Measurements from ENCODE around the gene PCDHB11.
A peak's percentile ranks its signal among the peaks of the same experiment; 100 is the strongest.
"Not testable (repeated sequence)": the region's sequence is repeated elsewhere in the genome, so short reads cannot be mapped to it uniquely, and the experiment has no call there.

PCDHB11 gene

DNA sequence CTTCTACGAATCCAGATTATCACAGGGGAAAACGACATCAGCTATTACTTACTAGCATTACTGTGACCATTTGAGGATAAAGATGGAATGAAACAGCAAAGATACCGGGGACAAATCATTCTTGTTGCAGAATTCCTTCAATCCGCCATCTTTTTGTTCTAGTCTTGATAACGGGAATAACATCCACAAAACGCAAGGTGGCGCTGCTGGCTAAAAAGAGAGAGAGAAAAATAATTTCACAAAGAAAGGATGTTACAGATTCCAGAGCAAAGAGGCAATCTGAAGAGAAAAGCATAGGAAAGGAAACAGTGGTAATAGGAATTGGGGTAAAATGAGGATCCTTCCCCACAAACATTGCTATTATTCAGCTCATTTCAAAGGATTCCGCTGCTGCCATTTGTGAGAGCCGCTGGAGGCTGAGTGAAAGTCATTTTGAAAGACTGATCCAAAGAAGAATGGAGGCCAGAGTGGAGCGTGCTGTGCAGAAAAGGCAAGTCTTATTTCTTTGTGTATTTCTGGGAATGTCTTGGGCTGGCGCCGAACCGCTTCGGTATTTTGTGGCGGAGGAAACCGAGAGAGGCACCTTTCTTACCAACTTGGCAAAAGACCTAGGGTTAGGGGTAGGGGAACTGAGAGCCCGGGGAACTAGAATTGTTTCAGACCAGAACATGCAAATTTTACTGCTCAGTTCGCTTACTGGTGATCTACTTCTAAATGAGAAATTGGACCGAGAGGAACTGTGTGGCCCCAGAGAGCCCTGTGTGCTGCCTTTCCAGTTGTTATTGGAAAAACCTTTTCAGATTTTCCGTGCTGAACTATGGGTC lies 26.8 kb upstream of the PCDHB11 start, which contains the start of gene PCDHB7:
TSS of gene PCDHB7 (plus strand) at position 264 of the 824 bp plus-strand sequence. CDS start at position 456, 192 bp downstream.
- H3K4me3 ChIP-seq (replicated peaks in 1 of 2; ENCODE audit: low read depth in 2 of 2, low read length in 2 of 2), result no peak within 1 kb of the TSS
- TF ChIP-seq, protein P1, sequence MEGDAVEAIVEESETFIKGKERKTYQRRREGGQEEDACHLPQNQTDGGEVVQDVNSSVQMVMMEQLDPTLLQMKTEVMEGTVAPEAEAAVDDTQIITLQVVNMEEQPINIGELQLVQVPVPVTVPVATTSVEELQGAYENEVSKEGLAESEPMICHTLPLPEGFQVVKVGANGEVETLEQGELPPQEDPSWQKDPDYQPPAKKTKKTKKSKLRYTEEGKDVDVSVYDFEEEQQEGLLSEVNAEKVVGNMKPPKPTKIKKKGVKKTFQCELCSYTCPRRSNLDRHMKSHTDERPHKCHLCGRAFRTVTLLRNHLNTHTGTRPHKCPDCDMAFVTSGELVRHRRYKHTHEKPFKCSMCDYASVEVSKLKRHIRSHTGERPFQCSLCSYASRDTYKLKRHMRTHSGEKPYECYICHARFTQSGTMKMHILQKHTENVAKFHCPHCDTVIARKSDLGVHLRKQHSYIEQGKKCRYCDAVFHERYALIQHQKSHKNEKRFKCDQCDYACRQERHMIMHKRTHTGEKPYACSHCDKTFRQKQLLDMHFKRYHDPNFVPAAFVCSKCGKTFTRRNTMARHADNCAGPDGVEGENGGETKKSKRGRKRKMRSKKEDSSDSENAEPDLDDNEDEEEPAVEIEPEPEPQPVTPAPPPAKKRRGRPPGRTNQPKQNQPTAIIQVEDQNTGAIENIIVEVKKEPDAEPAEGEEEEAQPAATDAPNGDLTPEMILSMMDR (IDR thresholded peaks at IDR 0.05; ENCODE audit: low read depth, low read length), result peak; percentile 32
- DNase-seq (ENCODE audit: low read depth in 2 of 2), result peak; percentile 16 to 45

DNA sequence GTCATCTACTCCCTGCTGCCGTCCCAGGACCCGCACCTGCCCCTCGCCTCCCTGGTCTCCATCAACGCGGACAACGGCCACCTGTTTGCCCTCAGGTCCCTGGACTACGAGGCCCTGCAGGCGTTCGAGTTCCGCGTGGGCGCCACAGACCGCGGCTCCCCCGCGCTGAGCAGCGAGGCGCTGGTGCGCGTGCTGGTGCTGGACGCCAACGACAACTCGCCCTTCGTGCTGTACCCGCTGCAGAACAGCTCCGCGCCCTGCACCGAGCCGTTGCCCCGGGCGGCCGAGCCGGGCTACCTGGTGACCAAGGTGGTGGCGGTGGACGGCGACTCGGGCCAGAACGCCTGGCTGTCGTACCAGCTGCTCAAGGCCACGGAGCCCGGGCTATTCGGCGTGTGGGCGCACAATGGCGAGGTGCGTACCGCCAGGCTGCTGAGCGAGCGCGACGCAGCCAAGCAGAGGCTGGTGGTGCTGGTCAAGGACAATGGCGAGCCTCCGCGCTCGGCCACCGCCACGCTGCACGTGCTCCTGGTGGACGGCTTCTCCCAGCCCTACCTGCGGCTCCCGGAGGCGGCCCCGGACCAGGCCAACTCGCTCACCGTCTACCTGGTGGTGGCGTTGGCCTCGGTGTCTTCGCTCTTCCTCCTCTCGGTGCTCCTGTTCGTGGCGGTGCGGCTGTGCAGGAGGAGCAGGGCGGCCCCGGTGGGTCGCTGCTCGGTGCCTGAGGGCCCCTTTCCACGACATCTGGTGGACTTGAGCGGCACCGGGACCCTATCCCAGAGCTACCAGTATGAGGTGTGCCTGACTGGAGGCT lies 24.9 kb upstream of the PCDHB11 start:
- not testable (repeated sequence) for DNase-seq (ENCODE audit: low read depth in 2 of 2); H3K4me3 ChIP-seq (replicated peaks in 1 of 2; ENCODE audit: low read depth in 2 of 2, low read length in 2 of 2)

DNA sequence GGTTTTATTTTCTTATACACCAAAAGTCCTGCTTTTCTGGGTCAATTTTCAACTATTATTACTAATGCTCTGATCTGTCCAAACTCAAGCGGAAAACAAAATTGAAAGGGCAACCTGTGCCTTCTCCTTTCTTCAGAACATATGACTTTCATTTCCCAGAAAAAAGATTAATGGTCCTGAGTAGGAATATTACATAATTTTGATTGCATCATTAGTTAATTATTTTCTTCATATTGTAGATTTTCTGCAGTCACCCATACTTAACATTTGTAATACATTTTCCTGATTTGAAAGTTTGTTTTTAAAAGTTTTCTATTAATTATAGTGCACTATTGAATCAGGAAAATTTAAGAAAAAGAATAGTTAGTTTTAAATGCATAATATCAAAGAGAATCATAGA lies 23.5 kb upstream of the PCDHB11 start:
- TF ChIP-seq, protein P1 (IDR thresholded peaks at IDR 0.05; ENCODE audit: low read depth, low read length), result no peak
- no peak for DNase-seq (ENCODE audit: low read depth in 2 of 2)
- no peak overlapping the region for H3K4me3 ChIP-seq (replicated peaks in 1 of 2; ENCODE audit: low read depth in 2 of 2, low read length in 2 of 2)

DNA sequence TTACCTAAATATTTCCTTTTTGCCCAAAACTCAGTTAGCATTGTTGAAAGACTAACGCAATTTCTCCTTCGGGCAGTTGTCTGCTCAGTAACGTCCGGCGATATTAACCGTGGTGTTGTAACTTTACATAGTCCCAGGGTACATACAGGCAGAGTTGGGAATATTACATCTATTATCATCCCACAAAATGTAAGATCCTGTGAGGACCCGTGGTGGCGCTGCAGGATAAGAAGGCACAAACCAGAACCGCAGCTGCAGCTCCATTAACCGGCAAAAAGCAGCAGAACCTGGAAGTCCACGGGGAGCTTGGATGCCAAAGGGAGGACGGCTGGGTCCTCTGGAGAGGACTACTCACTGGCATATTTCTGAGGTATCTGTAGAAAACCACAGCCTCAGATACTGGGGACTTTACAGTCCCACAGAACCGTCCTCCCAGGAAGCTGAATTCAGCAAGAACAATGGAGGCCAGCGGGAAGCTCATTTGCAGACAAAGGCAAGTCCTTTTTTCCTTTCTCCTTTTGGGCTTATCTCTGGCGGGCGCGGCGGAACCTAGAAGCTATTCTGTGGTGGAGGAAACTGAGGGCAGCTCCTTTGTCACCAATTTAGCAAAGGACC lies 21.7 kb upstream of the PCDHB11 start, which contains the start of gene PCDHB8:
TSS of gene PCDHB8 (plus strand) at position 214 of the 615 bp plus-strand sequence. CDS start at position 459, 245 bp downstream.
- not testable (repeated sequence) for DNase-seq (ENCODE audit: low read depth in 2 of 2); H3K4me3 ChIP-seq (replicated peaks in 1 of 2; ENCODE audit: low read depth in 2 of 2, low read length in 2 of 2)

DNA sequence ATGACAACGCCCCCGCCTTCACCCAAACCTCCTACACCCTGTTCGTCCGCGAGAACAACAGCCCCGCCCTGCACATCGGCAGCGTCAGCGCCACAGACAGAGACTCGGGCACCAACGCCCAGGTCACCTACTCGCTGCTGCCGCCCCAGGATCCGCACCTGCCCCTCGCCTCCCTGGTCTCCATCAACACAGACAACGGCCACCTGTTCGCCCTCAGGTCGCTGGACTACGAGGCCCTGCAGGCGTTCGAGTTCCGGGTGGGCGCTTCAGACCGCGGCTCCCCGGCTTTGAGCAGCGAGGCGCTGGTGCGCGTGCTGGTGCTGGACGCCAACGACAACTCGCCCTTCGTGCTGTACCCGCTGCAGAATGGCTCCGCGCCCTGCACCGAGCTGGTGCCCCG lies 20.1 kb upstream of the PCDHB11 start:
- DNase-seq (ENCODE audit: low read depth in 2 of 2), result not testable (repeated sequence)

DNA sequence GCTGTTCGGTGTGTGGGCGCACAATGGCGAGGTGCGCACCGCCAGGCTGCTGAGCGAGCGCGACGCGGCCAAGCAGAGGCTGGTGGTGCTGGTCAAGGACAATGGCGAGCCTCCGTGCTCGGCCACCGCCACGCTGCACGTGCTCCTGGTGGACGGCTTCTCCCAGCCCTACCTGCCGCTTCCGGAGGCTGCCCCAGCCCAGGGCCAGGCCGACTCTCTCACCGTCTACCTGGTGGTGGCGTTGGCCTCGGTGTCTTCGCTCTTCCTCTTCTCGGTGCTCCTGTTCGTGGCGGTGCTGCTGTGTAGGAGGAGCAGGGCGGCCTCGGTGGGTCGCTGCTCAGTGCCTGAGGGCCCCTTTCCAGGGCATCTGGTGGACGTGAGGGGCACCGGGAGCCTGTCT lies 19.6 kb upstream of the PCDHB11 start:
- DNase-seq (ENCODE audit: low read depth in 2 of 2); H3K4me3 ChIP-seq (replicated peaks in 1 of 2; ENCODE audit: low read depth in 2 of 2, low read length in 2 of 2): not testable (repeated sequence)

More for the DNA sequence above, 20.1 kb upstream of the PCDHB11 start:
- not testable (repeated sequence) for H3K4me3 ChIP-seq (replicated peaks in 1 of 2; ENCODE audit: low read depth in 2 of 2, low read length in 2 of 2)

DNA sequence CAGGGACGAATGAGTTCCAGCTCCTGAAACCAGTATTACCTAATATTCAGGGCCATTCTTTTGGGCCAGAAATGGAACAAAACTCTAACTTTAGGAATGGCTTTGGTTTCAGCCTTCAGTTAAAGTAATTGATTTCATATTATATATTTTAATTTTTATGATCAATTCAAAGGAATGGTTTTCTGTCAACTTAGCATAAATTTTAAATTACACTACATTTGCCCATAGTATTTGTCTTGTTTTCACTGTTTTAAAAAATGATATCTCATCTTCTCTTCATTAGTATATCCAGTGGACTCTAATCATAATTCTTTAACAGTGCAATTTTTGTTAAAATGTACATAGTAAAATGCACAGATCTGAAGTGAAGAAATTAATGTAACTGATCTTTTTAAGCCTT lies 19.1 kb upstream of the PCDHB11 start:
- H3K4me3 ChIP-seq (replicated peaks in 1 of 2; ENCODE audit: low read depth in 2 of 2, low read length in 2 of 2), result no peak overlapping the region
- TF ChIP-seq, protein P1 (IDR thresholded peaks at IDR 0.05; ENCODE audit: low read depth, low read length), result no peak
- no peak for DNase-seq (ENCODE audit: low read depth in 2 of 2)

DNA sequence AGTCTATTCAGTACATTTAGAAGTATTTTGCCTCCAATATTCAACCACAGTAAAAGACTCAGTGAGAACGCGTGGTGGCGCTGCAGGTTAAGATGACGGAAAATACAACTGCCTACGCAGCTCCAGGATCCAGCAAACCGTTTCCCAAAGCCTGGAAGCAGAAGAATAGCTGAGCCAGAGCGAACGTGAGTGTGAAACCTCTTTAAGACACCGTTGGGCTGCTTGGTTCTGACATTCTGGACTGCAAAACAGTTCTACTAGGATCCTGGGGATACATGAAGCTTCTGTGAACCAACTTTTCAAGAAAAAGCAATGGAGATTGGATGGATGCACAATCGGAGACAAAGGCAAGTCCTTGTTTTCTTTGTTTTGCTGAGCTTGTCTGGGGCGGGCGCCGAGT lies 17.2 kb upstream of the PCDHB11 start, which contains the start of gene PCDHB16:
TSS of gene PCDHB16 (plus strand) at position 140 of the 400 bp plus-strand sequence. CDS start at position 313, 173 bp downstream.
- TF ChIP-seq, protein P1 (IDR thresholded peaks at IDR 0.05; ENCODE audit: low read depth, low read length), result peak; percentile 20
- H3K4me3 ChIP-seq (replicated peaks in 1 of 2; ENCODE audit: low read depth in 2 of 2, low read length in 2 of 2), result peak within 1 kb of the TSS in 1 of 2 donors; percentile 19
- DNase-seq (ENCODE audit: low read depth in 2 of 2), result peak; percentile 5 to 12

DNA sequence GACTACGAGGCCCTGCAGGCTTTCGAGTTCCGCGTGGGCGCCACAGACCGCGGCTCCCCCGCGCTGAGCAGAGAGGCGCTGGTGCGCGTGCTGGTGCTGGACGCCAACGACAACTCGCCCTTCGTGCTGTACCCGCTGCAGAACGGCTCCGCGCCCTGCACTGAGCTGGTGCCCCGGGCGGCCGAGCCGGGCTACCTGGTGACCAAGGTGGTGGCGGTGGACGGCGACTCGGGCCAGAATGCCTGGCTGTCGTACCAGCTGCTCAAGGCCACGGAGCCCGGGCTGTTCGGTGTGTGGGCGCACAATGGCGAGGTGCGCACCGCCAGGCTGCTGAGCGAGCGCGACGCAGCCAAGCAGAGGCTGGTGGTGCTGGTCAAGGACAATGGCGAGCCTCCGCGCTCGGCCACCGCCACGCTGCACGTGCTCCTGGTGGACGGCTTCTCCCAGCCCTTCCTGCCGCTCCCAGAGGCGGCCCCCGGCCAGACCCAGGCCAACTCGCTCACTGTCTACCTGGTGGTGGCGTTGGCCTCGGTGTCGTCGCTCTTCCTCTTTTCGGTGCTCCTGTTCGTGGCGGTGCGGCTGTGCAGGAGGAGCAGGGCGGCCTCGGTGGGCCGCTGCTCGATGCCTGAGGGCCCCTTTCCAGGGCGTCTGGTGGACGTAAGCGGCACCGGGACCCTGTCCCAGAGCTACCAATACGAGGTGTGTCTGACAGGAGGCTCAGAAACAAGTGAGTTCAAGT lies 15.1 kb upstream of the PCDHB11 start:
- DNase-seq (ENCODE audit: low read depth in 2 of 2), result not testable (repeated sequence)

More for the DNA sequence above, 15.1 kb upstream of the PCDHB11 start:
- not testable (repeated sequence) for H3K4me3 ChIP-seq (replicated peaks in 1 of 2; ENCODE audit: low read depth in 2 of 2, low read length in 2 of 2)
